Measurements from ENCODE around the gene EYA2. TPM values are rescaled to one million over a fixed set of nuclear protein-coding genes. Genes with fewer than 3 reads are reported as not detected.

Gene EYA2
- total and polyA plus RNA-seq, 2 of the 4 experiments (the other 2 are of a cell fraction), result 2.3 to 5.4 TPM

DNA sequence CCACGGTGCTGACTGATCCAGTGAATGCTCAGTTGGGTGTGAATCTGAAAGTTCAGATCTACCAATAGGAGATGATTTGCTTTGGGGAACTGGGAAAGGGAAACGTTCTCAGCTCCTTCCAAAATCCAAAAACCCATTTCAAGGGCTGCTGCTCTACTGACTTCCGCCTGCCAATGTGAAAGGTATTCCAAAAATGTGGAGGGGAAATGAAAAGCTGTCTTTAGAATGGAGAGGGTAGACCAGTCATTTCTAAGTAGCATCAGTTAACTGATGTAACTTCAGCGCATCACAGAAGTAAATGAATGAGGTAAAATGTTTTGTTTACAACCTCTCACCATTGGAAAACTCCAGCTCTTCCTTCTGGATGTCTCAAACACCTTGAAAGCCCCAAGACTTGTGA lies 19.6 kb upstream of the EYA2 start:
- no peak overlapping the region for H4K5ac ChIP-seq (ENCODE audit: low read depth, low read length)
- H3K9me1 ChIP-seq (ENCODE audit: insufficient read depth, low read length), result no peaks in the 10 kb centered on the region
- H3K56ac ChIP-seq (ENCODE audit: extremely low read depth, insufficient read depth, low read length), result no peak overlapping the region
- H3K4me2 ChIP-seq (ENCODE audit: low read depth, low read length), result no peak overlapping the region
- no peak for ATAC-seq (ENCODE audit: low read depth)
- H2AK9ac ChIP-seq (replicated peaks; ENCODE audit: low read depth, low read length, poor library complexity), result no peak overlapping the region
- no peak overlapping the region for H2AK5ac ChIP-seq (ENCODE audit: low read depth, low read length)
- H3K4ac ChIP-seq (ENCODE audit: low read depth, low read length), result no peak overlapping the region
- no peak overlapping the region for H4K91ac ChIP-seq (ENCODE audit: insufficient read depth, low read depth, low read length)
- H3K79me1 ChIP-seq (ENCODE audit: low read depth in 1 of 2, low read length in 2 of 2), result no peaks in the 10 kb centered on the region
- H3K27me3 ChIP-seq (ENCODE audit: control insufficient read depth, insufficient read depth, low read length), result no peaks in the 10 kb centered on the region
- H3K23ac ChIP-seq (ENCODE audit: low read depth, low read length), result no peak overlapping the region
- no peak for TF ChIP-seq RAD21 (IDR thresholded peaks at IDR 0.05; ENCODE audit: low read length)
- H3K9ac ChIP-seq (ENCODE audit: low read depth, low read length), result no peak overlapping the region
- WGBS, 2 experiments (ENCODE audit: extremely low coverage in 2 of 2, insufficient read length in 1 of 2), result no CpG with 5 or more reads among the region's 4 CpGs
- H3K9me3 ChIP-seq (ENCODE audit: control insufficient read depth, insufficient read depth, low read length), result no peaks in the 10 kb centered on the region; the same call in 1 of the 2 replicates
- dilution Hi-C loops (cut with HindIII; ENCODE audit: low sequenced_read_pairs, unreplicated experiment) (no loop called here), in situ Hi-C loops (cut with MboI; ENCODE audit: low sequenced_read_pairs) (no loop called here), intact Hi-C loops (cut with micrococcal nuclease) (no loop called here)
- no peak overlapping the region for H2BK20ac ChIP-seq (ENCODE audit: low read depth, low read length)
- ChIA-PET CTCF (no interaction called here), POLR2A (ENCODE audit: unreplicated experiment) (no interaction called here)
- H3K4me3 ChIP-seq (ENCODE audit: insufficient read depth, low read depth, low read length), result no peak overlapping the region
- no peaks in the 10 kb centered on the region for H4K20me1 ChIP-seq (ENCODE audit: insufficient read depth, low read length)
- H2BK15ac ChIP-seq (ENCODE audit: low read depth, low read length), result no peak overlapping the region
- no peak overlapping the region for H4K8ac ChIP-seq (ENCODE audit: low read depth in 2 of 2, low read length in 2 of 2)
- H2BK5ac ChIP-seq (ENCODE audit: low read depth, low read length, poor library complexity, severe bottlenecking), result no peak overlapping the region
- BruUV-seq (replicated peaks), result no TSS peak
- H3K18ac ChIP-seq (ENCODE audit: low read depth, low read length), result no peak overlapping the region
- peak overlapping the region; percentile 4 for H2AFZ ChIP-seq (replicated peaks; ENCODE audit: low read length, poor library complexity)
- no peak overlapping the region for H3K14ac ChIP-seq (replicated peaks; ENCODE audit: low read depth, low read length)
- H3K4me1 ChIP-seq (ENCODE audit: control insufficient read depth, insufficient read depth, low read length), result no peaks in the 10 kb centered on the region
- no peaks in the 10 kb centered on the region for H3K36me3 ChIP-seq (ENCODE audit: control insufficient read depth, insufficient read depth, low read length)
- no peak overlapping the region for H3K27ac ChIP-seq (ENCODE audit: insufficient read depth, low read length)
- DNase-seq, result no peak
- no peak overlapping the region for H2BK120ac ChIP-seq (ENCODE audit: low read depth, low read length)

Measured in IMR-90 (cell line).